ENCODE data around the gene UCN. TPM values are rescaled to one million over a fixed set of nuclear protein-coding genes. Genes with fewer than 3 reads are reported as not detected.

Gene UCN
- total RNA-seq, 1 experiment from 2014 or later, result 1.5 TPM

DNA sequence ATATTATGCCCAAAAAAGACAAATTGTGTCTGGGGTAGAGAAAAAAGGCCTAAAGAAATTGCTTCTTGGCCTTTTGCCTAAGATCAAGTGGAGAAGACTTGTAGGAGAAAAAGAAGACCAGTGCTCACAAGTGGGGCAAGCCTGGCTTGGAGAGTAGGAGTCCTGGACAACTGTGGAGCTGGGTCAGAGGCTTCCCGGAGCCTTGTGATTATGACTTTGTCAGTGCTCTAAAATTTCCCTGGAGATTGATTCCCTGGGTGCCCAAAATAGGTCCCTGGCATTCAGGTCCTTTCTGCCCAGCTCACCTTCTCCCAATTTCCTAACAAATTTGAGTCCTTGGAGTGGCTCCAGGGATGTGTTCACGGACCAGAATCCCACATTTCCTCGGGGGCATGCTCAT, 26.8 kb downstream of the UCN start:
- Mint-ChIP-seq H3K4me1 (peaks cover 54 to 60% of the 10 kb centered on the region in 2 experiments), H3K27ac (peak overlapping the region in 1 of 3 experiments; percentile 12; a peak in 1 of 7 replicates), H3K27me3 (ENCODE audit: low read depth) (peaks cover 47% of the 10 kb centered on the region), H3K4me3 (no peak overlapping the region; a peak in 1 of 5 replicates), H3K36me3 (ENCODE audit: insufficient read depth in 1 of 3, low read depth in 3 of 3) (no peaks in the 10 kb centered on the region), H3K9me3 (no peaks in the 10 kb centered on the region)
- no peak overlapping the region for H3K23ac ChIP-seq (ENCODE audit: insufficient read length, low read depth, low read length)
- no peak overlapping the region for H2AFZ ChIP-seq (ENCODE audit: low read length)
- H2BK20ac ChIP-seq (ENCODE audit: low read depth, low read length, poor library complexity, severe bottlenecking), result no peak overlapping the region
- no peak overlapping the region for H2BK120ac ChIP-seq (ENCODE audit: low read depth, low read length, poor library complexity, severe bottlenecking)
- H3K9me3 ChIP-seq (ENCODE audit: control insufficient read depth, low read depth, low read length), result no peaks in the 10 kb centered on the region
- no peaks in the 10 kb centered on the region for H3K79me2 ChIP-seq (ENCODE audit: insufficient read depth, low read length)
- no peak for DNase-seq
- H3K79me1 ChIP-seq (ENCODE audit: insufficient read depth, low read depth, low read length, poor library complexity, severe bottlenecking), result no peaks in the 10 kb centered on the region
- H2BK5ac ChIP-seq (ENCODE audit: insufficient read length, low read length), result no peak overlapping the region
- H3K56ac ChIP-seq (ENCODE audit: insufficient read length, low read depth, low read length), result no peak overlapping the region
- H2BK15ac ChIP-seq (ENCODE audit: low read depth, low read length), result no peak overlapping the region
- no peak overlapping the region for H3K18ac ChIP-seq (ENCODE audit: insufficient read length, low read depth, low read length)
- H3K27me3 ChIP-seq (ENCODE audit: insufficient read depth, low read length), result no peaks in the 10 kb centered on the region
- no peak overlapping the region for H4K91ac ChIP-seq (ENCODE audit: insufficient read length, low read depth, low read length)
- TF ChIP-seq, protein P1, sequence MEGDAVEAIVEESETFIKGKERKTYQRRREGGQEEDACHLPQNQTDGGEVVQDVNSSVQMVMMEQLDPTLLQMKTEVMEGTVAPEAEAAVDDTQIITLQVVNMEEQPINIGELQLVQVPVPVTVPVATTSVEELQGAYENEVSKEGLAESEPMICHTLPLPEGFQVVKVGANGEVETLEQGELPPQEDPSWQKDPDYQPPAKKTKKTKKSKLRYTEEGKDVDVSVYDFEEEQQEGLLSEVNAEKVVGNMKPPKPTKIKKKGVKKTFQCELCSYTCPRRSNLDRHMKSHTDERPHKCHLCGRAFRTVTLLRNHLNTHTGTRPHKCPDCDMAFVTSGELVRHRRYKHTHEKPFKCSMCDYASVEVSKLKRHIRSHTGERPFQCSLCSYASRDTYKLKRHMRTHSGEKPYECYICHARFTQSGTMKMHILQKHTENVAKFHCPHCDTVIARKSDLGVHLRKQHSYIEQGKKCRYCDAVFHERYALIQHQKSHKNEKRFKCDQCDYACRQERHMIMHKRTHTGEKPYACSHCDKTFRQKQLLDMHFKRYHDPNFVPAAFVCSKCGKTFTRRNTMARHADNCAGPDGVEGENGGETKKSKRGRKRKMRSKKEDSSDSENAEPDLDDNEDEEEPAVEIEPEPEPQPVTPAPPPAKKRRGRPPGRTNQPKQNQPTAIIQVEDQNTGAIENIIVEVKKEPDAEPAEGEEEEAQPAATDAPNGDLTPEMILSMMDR (conservative IDR thresholded peaks at IDR 0.05), result no peak
- no peak overlapping the region for H3K14ac ChIP-seq (ENCODE audit: insufficient read depth, low read length)
- H2AK5ac ChIP-seq (ENCODE audit: insufficient read length, low read length), result no peak overlapping the region
- no peak overlapping the region for H3K9ac ChIP-seq (ENCODE audit: extremely low read depth, insufficient read length, low read length)
- no peaks in the 10 kb centered on the region for H4K20me1 ChIP-seq (ENCODE audit: control insufficient read depth, insufficient read depth, insufficient read length)
- H3K27ac ChIP-seq (ENCODE audit: insufficient read length, low read depth, low read length), result no peak overlapping the region
- H2BK12ac ChIP-seq (ENCODE audit: insufficient read length, low read depth, low read length), result no peak overlapping the region
- WGBS (ENCODE audit: extremely low coverage, insufficient read length, low lambda C conversion rate), result no CpG with 5 or more reads among the region's 3 CpGs
- H3K4ac ChIP-seq (ENCODE audit: low read depth, low read length), result no peak overlapping the region
- H4K8ac ChIP-seq (replicated peaks; ENCODE audit: insufficient read length, low read depth, low read length), result no peak overlapping the region
- H3K4me2 ChIP-seq (ENCODE audit: insufficient read depth, insufficient read length, low read length), result peak overlapping the region; percentile 66
- no peak overlapping the region for H3T11ph ChIP-seq (ENCODE audit: low read length)
- peaks cover 13% of the 10 kb centered on the region; the same call in 1 of the 2 replicates for H3K4me1 ChIP-seq (ENCODE audit: insufficient read depth, low read length)
- peaks cover 6% of the 10 kb centered on the region for H3K23me2 ChIP-seq (ENCODE audit: insufficient read length, low read depth, low read length, poor library complexity, severe bottlenecking)
- H4K5ac ChIP-seq (ENCODE audit: insufficient read length, low read depth, low read length), result no peak overlapping the region

All from H9 (cell line).